Muscle layer of duodenum (tissue), 2 donors: ENCODE measurements around the gene MTMR12.
"Not testable (repeated sequence)": the region's sequence is repeated elsewhere in the genome, so short reads cannot be mapped to it uniquely, and the experiment has no call there.

ENCODE experiments used
- H3K27ac ChIP-seq: one replicate; pipeline ENCODE4 v1.7.0; 2013; ENCODE audit warnings: mild to moderate bottlenecking, low read length
- H3K27me3 ChIP-seq: one replicate; pipeline ENCODE4 v1.7.0; 2013; ENCODE audit warnings: low read depth, mild to moderate bottlenecking, control low read depth, low read length
- H3K36me3 ChIP-seq, 2 donors: one replicate each; pipeline ENCODE4 v1.7.0; 2013; ENCODE audit warnings: low read length in 2 of 2, control low read depth in 1 of 2, mild to moderate bottlenecking in 1 of 2; ENCODE audit not compliant: insufficient read depth in 2 of 2, control insufficient read depth in 1 of 2
- H3K4me1 ChIP-seq, 2 donors: one replicate each; pipeline ENCODE4 v1.7.0; 2013; ENCODE audit warnings: low read length in 2 of 2, mild to moderate bottlenecking in 2 of 2, control low read depth in 1 of 2, moderate library complexity in 1 of 2; ENCODE audit not compliant: insufficient read depth in 2 of 2, control insufficient read depth in 1 of 2
- H3K4me3 ChIP-seq, 2 donors: one replicate each; pipeline ENCODE4 v1.7.0; 2013; ENCODE audit warnings: low read length in 2 of 2, low read depth in 1 of 2, mild to moderate bottlenecking in 1 of 2
- H3K9me3 ChIP-seq, 2 donors: one replicate each; pipeline ENCODE4 v1.7.0; 2013; ENCODE audit warnings: low read length in 2 of 2, control low read depth in 1 of 2, mild to moderate bottlenecking in 1 of 2; ENCODE audit not compliant: control insufficient read depth in 1 of 2
- donor health status: healthy.

The MTMR12 gene

GRCh38 chr5:32297181-32298058, 15.3 kb downstream of the MTMR12 start:
- Histone ChIP-seq H3K9me3 (no peaks in the 10 kb centered on the region), H3K4me3 (no peak overlapping the region), H3K36me3 (peaks cover 0 to 7% of the 10 kb centered on the region in 2 donors), H3K27ac (no peak overlapping the region), H3K27me3 (no peaks in the 10 kb centered on the region), H3K4me1 (peaks cover 4 to 9% of the 10 kb centered on the region in 2 donors)

- not testable (repeated sequence) for H3K4me3 ChIP-seq, H3K4me1 ChIP-seq, H3K27me3 ChIP-seq, H3K9me3 ChIP-seq, H3K27ac ChIP-seq, H3K36me3 ChIP-seq
Observed at GRCh38 chr5:32295966-32296772, 16.6 kb downstream of the MTMR12 start.

- Histone ChIP-seq H3K9me3 (no peaks in the 10 kb centered on the region), H3K4me3 (no peak overlapping the region), H3K27me3 (no peaks in the 10 kb centered on the region), H3K27ac (no peak overlapping the region), H3K36me3 (peaks cover 0 to 7% of the 10 kb centered on the region in 2 donors), H3K4me1 (no peaks in the 10 kb centered on the region)
Observed at GRCh38 chr5:32291591-32291990, 21.1 kb downstream of the MTMR12 start.

- peaks cover 0 to 2% of the 10 kb centered on the region in 2 donors for H3K36me3 ChIP-seq
- H3K9me3 ChIP-seq, result no peaks in the 10 kb centered on the region
- no peak overlapping the region for H3K4me3 ChIP-seq
- no peak overlapping the region for H3K27ac ChIP-seq
- no peaks in the 10 kb centered on the region for H3K27me3 ChIP-seq
- no peaks in the 10 kb centered on the region for H3K4me1 ChIP-seq
Observed at GRCh38 chr5:32290922-32291321, 21.8 kb downstream of the MTMR12 start.

- H3K4me3 ChIP-seq, H3K36me3 ChIP-seq, H3K4me1 ChIP-seq, H3K27ac ChIP-seq, H3K27me3 ChIP-seq, H3K9me3 ChIP-seq: not testable (repeated sequence)
Observed at GRCh38 chr5:32290501-32290900, 22.2 kb downstream of the MTMR12 start.

- H3K36me3 ChIP-seq, H3K27ac ChIP-seq, H3K9me3 ChIP-seq, H3K4me3 ChIP-seq, H3K4me1 ChIP-seq, H3K27me3 ChIP-seq: not testable (repeated sequence)
Observed at GRCh38 chr5:32289986-32290385, 22.8 kb downstream of the MTMR12 start.

- H3K27ac ChIP-seq, H3K9me3 ChIP-seq, H3K27me3 ChIP-seq, H3K4me1 ChIP-seq, H3K4me3 ChIP-seq, H3K36me3 ChIP-seq: not testable (repeated sequence)
Observed at GRCh38 chr5:32288135-32288534, 24.6 kb downstream of the MTMR12 start.

- not testable (repeated sequence) for H3K36me3 ChIP-seq, H3K4me3 ChIP-seq, H3K4me1 ChIP-seq, H3K27ac ChIP-seq, H3K27me3 ChIP-seq, H3K9me3 ChIP-seq
Observed at GRCh38 chr5:32287525-32287924, 25.2 kb downstream of the MTMR12 start.

- Histone ChIP-seq H3K27ac (no peak overlapping the region), H3K4me1 (peaks cover 0 to 2% of the 10 kb centered on the region in 2 donors), H3K9me3 (no peaks in the 10 kb centered on the region), H3K4me3 (no peak overlapping the region), H3K27me3 (no peaks in the 10 kb centered on the region), H3K36me3 (no peaks in the 10 kb centered on the region)
Observed at GRCh38 chr5:32285510-32286138, 27.1 kb downstream of the MTMR12 start.

- Histone ChIP-seq H3K27ac (no peak overlapping the region), H3K4me1 (peaks cover 2 to 4% of the 10 kb centered on the region in 2 donors)
Observed at GRCh38 chr5:32283539-32284377, 29.0 kb downstream of the MTMR12 start.

GRCh38 chr5:32283061-32283460, 29.7 kb downstream of the MTMR12 start:
- Histone ChIP-seq H3K36me3 (no peaks in the 10 kb centered on the region), H3K4me3 (no peak overlapping the region), H3K9me3 (no peaks in the 10 kb centered on the region), H3K27me3 (no peaks in the 10 kb centered on the region), H3K4me1 (peaks cover 2 to 9% of the 10 kb centered on the region in 2 donors), H3K27ac (no peak overlapping the region)

More at GRCh38 chr5:32283539-32284377, 29.0 kb downstream of the MTMR12 start:
- H3K36me3 ChIP-seq, result no peaks in the 10 kb centered on the region
- no peaks in the 10 kb centered on the region for H3K9me3 ChIP-seq
- no peaks in the 10 kb centered on the region for H3K27me3 ChIP-seq
- H3K4me3 ChIP-seq, result no peak overlapping the region
